H1 (cell line): ENCODE data around the gene G6PC1.

Experiments
- EZH2 ChIP-seq: fragments of 200-600 bp; sonication (generic); IDR thresholded peaks from 2 replicates; pipeline ENCODE4 v1.7.1; 2012; ENCODE audit warnings: low read depth, mild to moderate bottlenecking, moderate library complexity, low read length, inconsistent platforms; ENCODE audit not compliant: severe bottlenecking
- HDAC2 ChIP-seq, 2 experiments: fragments of 300-600 bp in 1 of 2; sonication (generic) in 1 of 2; IDR thresholded peaks; 2 replicates each; pipeline ENCODE4 v1.6.1; 2011 to 2012; ENCODE audit warnings: low read depth in 2 of 2, low read length in 2 of 2, mild to moderate bottlenecking in 2 of 2, moderate library complexity in 2 of 2, borderline replicate concordance in 1 of 2, inconsistent platforms in 1 of 2
- JUN ChIP-seq: IDR thresholded peaks from 2 replicates; pipeline ENCODE4 v1.6.1; 2011; ENCODE audit warnings: low read depth, mild to moderate bottlenecking, improper control_type of control experiment, low read length
- POLR2A ChIP-seq, 2 experiments: IDR thresholded peaks; 1 replicate in 1 of 2; 2 replicates in 1 of 2; pipeline ENCODE4 v1.6.1; 2011; ENCODE audit warnings: low read depth in 2 of 2, low read length in 2 of 2, mild to moderate bottlenecking in 2 of 2; ENCODE audit errors: control extremely low read depth in 1 of 2
- POLR2AphosphoS5 ChIP-seq: IDR thresholded peaks from 2 replicates; pipeline ENCODE4 v1.6.1; 2011; ENCODE audit warnings: low read depth, low read length
- RAD21 ChIP-seq, 2 experiments: IDR thresholded peaks in 1 of 2; conservative IDR thresholded peaks in 1 of 2; 2 replicates each; pipeline ENCODE4 v1.6.1; 2011; ENCODE audit warnings: low read depth in 2 of 2, low read length in 2 of 2, improper control_type of control experiment in 1 of 2, inconsistent platforms in 1 of 2, mild to moderate bottlenecking in 1 of 2, moderate library complexity in 1 of 2
- RFX5 ChIP-seq: IDR thresholded peaks from 2 replicates; pipeline ENCODE4 v1.6.1; 2011; ENCODE audit warnings: low read depth, low read length, improper control_type of control experiment, borderline replicate concordance
- SP2 ChIP-seq: IDR thresholded peaks from 2 replicates; pipeline ENCODE4 v1.6.1; 2012; ENCODE audit warnings: mild to moderate bottlenecking, low read length, inconsistent platforms
- SRF ChIP-seq: IDR thresholded peaks from 2 replicates; pipeline ENCODE4 v1.6.1; 2011; ENCODE audit warnings: mild to moderate bottlenecking, low read depth, low read length, moderate library complexity
- SUZ12 ChIP-seq: fragments of 200-600 bp; sonication (generic); IDR thresholded peaks from 2 replicates; pipeline ENCODE4 v1.6.1; 2012; ENCODE audit warnings: mild to moderate bottlenecking, inconsistent platforms, low read length, moderate library complexity, mixed read lengths
- TAF1 ChIP-seq: IDR thresholded peaks from 2 replicates; pipeline ENCODE4 v1.6.1; 2011; ENCODE audit warnings: mild to moderate bottlenecking, low read depth, low read length
- TCF12 ChIP-seq: IDR thresholded peaks from 2 replicates; pipeline ENCODE4 v1.6.1; 2011; ENCODE audit warnings: low read depth, mild to moderate bottlenecking, low read length
- TEAD4 ChIP-seq: IDR thresholded peaks from 2 replicates; pipeline ENCODE4 v1.6.1; 2012; ENCODE audit warnings: low read depth, low read length, inconsistent platforms, mixed read lengths
- TF ChIP-seq, protein P1 (sequence below), 3 experiments: IDR thresholded peaks; 1 replicate in 2 of 3; 2 replicates in 1 of 3; pipeline versions ENCODE4 v1.5.1 to v1.6.1; 2011; ENCODE audit warnings: low read length in 3 of 3, mild to moderate bottlenecking in 3 of 3, inconsistent platforms in 2 of 3, low read depth in 1 of 3, moderate library complexity in 1 of 3; ENCODE audit not compliant: insufficient read depth in 1 of 3; ENCODE audit errors: control extremely low read depth in 1 of 3

- TF ChIP-seq EZH2 (no peak), POLR2A (IDR thresholded peaks at IDR 0.05; ENCODE audit: control extremely low read depth in 1 of 2, low read depth in 2 of 2, low read length in 2 of 2) (no peak), RAD21 (IDR thresholded peaks at IDR 0.05 in 1 of 2, conservative IDR thresholded peaks at IDR 0.05 in 1 of 2; ENCODE audit: low read depth in 2 of 2, low read length in 2 of 2) (no peak), HDAC2 (IDR thresholded peaks at IDR 0.05; ENCODE audit: borderline replicate concordance in 1 of 2, low read depth in 2 of 2, low read length in 2 of 2) (no peak), POLR2AphosphoS5 (no peak), TCF12 (no peak), SP2 (no peak), SRF (no peak), RFX5 (no peak), TAF1 (no peak), JUN (no peak), TEAD4 (no peak), SUZ12 (no peak)
- TF ChIP-seq, protein P1, sequence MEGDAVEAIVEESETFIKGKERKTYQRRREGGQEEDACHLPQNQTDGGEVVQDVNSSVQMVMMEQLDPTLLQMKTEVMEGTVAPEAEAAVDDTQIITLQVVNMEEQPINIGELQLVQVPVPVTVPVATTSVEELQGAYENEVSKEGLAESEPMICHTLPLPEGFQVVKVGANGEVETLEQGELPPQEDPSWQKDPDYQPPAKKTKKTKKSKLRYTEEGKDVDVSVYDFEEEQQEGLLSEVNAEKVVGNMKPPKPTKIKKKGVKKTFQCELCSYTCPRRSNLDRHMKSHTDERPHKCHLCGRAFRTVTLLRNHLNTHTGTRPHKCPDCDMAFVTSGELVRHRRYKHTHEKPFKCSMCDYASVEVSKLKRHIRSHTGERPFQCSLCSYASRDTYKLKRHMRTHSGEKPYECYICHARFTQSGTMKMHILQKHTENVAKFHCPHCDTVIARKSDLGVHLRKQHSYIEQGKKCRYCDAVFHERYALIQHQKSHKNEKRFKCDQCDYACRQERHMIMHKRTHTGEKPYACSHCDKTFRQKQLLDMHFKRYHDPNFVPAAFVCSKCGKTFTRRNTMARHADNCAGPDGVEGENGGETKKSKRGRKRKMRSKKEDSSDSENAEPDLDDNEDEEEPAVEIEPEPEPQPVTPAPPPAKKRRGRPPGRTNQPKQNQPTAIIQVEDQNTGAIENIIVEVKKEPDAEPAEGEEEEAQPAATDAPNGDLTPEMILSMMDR (IDR thresholded peaks at IDR 0.05; ENCODE audit: control extremely low read depth in 1 of 3, insufficient read depth in 1 of 3, low read depth in 1 of 3, low read length in 3 of 3), result no peak
Observed at GRCh38 chr17:42853004-42853403, 47.6 kb upstream of the G6PC1 start.
